NCI-H345 (cell line): ENCODE measurements around the gene PTGES.
"Not testable (repeated sequence)": the region's sequence is repeated elsewhere in the genome, so short reads cannot be mapped to it uniquely, and the experiment has no call there.

Source experiments
- DNase-seq: peaks from one replicate; lab custom pipeline; 2025; lab: John Stamatoyannopoulos, UW

The PTGES gene, protein sequence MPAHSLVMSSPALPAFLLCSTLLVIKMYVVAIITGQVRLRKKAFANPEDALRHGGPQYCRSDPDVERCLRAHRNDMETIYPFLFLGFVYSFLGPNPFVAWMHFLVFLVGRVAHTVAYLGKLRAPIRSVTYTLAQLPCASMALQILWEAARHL

DNA sequence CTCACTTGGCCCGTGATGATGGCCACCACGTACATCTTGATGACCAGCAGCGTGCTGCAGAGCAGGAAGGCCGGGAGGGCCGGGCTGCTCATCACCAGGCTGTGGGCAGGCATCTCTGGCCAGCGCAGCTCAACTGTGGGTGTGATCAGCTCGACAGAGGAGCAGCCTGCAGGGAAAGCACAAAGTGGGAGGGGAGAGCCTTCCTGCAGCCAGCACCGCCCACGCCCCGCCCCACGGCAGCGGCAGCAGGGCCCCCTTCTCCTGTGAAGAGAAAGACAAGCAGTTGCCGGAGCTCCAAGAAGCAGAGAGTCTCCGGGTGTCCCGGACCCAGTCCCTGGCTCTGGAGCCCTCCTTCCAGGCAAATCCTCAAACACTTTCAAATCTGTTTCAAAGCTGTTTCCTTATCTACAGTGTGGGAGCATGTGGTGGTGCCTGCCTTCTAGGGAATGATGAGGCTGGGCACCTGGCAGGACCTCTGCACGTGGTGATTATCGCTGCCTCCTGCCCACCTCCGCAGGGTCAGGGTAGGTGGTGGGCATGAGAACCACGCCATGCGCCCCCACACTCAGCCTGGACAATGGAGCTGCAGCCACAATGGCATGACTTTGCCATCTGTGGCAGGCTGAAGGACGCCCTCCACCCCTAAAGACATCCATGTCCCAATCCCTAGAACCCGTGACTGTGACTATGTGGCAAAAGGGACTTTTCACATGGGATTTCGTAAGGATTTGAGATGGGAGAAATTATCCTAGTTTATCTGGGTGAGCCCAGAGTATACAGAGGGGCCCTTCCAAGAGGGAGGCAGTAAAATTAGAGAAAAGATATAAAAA, at the start of gene PTGES:
TSS of gene PTGES (minus strand) at position 143 of the 830 bp plus-strand sequence. CDS start at position 113, 30 bp downstream.
- DNase-seq, result peak; percentile 20

DNA sequence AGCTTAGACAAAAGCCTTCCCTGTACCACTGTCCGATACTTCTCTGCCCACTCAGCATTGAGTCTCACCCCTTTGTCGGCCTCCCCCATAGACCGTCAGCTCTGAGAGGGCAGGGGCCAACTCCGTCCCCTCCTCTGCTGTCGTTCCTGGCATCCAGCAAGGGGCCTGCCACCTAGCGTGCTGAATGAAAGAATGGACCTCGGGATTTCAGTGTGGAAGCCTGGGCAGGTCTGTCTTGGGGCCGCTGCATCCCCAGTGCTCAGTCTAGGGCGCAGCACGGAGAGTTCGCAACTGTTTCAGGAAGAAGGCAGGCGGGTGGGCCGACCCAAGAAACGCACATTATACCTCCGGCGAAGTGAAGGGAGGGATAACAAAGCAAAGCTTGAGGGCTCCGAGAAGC, 48.7 kb upstream of the PTGES start:
- DNase-seq, result no peak

DNA sequence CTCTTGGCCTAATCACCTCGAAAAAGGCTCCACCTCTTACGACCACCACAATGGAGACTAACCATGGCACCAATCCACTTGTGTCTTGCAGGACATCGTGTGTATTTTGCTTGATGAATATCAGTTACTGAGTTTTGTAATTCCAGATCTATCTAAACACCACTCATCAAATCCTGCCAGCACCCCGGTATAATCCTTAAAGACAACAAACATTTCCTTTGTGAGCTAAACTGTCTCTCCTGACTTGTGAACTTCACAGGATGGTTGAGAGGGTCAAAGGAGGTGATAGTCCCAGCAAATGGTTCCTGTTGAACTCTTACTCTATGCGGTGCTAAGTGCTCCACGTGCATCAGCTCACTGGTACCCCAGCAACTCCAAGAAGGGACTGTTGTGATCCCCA, 46.1 kb upstream of the PTGES start:
- no peak for DNase-seq

DNA sequence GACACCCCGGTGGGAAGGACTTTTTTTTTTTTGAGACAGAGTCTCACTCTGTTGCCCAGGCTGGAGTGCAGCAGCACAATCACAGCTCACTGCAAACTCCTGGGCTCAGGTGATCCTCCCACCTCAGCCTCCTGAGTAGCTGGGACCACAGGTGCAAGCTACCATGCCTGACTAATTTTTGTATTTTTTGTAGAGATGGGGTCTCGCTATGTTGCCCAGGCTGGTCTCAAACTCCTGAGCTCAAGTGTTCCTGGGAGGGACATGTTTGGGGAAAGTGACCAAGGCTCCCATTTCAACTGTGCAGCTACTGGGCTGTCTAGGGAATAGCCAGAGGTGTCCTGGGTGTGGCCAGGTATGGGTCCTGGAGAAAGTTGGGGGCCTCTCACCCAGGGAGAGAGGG, 43.2 kb upstream of the PTGES start:
- DNase-seq, result not testable (repeated sequence)

DNA sequence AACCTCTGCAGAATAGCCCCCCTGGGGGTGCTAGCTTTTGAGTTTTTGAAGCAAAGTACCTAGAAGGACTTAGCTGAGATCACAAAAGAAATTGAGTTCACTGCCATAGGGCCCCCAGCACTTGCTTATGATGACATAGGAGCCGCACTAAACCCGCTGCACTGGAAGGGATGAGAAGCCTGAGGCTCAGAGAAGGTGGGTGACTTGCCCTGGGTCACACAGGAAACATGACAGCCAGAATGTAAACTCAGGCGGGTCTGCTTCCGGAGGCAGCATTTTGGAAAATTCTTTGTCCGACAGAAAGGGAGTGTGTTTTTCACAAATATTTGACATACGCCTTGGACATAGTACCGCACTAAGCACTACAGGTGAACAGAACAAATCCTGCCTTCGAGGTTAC, 41.7 kb upstream of the PTGES start:
- no peak for DNase-seq

DNA sequence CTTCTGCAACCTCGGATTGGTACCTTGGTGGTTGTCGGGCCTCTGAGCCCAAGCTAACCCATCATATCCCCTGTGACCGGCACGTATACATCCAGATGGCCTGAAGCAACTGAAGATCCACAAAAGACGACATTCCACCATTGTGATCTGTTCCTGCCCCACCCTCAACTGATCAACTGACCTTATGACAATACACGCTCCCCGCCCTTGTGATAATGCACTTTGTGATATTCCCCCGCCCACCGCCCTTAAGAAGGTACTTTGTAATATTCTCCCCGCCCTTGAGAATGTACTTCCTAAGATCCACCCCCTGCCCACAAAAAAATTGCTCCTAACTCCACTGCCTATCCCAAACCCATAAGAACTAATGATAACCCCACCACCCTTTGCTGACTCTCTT, 33.6 kb upstream of the PTGES start:
- DNase-seq, result no peak

DNA sequence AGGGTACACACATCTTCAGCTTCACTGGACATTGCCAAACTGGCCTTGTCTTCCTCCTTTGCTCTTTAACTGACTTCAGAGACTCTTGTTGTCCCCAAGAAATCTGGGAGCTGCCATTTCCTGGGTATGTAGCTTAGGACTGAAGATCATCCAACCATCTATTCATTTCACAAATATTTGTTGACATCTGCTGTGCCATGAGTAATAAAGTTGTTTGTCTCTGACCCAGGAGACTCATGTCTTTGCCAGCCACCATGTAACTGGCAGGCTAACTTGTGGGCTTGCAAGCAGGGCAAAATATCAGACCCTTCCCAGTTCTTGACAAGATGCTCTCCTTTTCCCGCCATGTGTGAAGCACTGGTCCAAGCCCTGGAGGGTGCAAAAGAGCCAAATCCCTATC, 33.0 kb upstream of the PTGES start:
- no peak for DNase-seq

DNA sequence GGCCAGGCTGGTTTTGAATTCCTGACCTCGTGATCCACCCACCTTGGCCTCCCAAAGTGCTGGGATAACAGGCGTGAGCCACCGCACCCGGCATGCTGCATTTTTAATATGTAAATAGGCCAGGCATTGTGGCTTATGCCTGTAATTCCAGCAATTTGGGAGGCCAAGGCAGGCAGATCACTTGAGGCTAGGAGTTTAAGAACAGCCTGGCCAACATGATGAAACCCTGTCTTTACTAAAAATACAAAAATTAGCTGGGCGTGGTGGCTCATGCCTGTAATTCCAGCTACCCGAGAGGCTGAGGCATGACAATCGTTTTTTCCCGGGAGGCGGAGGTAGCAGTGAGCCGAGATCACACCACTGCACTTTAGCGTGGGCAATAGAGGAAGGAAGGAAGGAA, 32.1 kb upstream of the PTGES start:
- DNase-seq, result not testable (repeated sequence)

DNA sequence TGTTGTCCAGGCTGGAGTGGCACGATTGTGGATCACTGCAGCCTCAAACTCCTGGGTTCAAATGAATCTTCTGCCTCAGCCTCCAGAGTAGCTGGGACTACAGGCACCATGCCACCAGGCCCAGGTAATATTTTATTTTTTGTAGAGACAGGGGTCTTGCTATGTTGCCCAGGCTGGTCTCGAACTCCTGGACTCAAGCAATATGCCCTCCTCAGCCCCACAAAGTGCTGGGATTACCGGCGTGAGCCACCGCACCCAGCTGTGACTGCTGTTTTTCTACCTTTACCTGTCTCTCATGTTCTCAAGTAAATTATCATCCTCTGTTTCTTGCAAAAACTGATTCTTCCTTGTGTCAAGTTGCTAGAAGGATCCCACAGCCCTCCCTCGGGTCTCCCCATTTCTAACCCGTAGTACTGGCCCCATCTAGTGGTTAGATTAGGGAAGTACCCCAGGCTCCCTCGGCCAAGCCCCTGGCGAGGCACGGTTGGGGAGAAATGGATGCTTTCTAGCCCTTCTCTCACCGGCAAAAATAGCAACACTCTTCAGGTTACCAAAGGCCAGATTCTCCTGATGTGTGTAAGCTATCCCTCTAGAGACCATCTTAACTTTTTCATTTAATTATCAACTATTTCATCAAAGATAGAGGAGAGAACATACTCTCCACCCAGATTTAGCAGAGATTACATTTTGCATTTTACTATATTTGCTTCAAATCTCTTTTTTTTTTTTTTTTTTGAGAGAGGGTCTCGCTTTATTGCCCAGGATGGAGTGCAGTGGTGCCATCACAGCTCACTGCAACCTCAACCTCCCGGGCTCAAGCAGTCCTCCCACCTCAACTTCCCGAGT, 30.9 kb upstream of the PTGES start:
- DNase-seq, result peak; percentile 71

DNA sequence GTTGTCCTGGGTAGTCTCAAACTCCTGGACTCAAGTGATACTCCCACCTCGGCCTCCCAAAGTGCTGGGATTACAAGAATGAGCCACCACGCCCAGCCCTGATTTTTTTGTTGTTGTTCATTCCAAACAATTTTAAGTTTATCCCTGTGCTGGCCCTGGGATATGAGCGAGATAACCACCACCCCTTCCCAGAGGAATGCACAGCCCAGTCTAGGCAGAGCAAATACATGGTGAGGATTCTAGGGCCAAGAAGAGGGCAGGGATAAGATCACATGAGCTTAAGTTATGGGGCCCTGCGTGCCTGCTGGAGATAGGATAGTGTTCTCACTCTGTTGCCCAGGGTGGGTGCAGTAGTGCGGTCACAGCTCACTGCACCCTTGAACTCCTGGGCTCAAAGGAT, 29.1 kb upstream of the PTGES start:
- no peak for DNase-seq

DNA sequence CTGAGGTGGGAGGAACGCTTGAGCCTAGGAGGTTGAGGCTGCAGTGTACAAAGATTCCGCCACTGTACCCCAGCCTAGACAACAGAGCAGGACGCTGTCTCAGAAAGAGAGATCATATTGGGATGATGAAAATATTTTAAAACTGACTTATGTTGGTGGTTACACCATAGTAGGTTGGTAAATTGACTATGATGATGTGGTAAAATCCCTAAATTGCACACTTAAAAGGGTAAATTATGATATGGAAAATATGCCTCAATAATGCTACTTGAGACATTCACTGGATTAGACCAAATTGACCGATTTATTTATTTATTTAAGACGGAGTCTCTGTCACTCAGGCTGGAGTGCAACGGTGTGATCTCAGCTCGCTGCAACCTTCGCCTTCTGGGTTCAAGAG, 28.3 kb upstream of the PTGES start:
- DNase-seq, result no peak

DNA sequence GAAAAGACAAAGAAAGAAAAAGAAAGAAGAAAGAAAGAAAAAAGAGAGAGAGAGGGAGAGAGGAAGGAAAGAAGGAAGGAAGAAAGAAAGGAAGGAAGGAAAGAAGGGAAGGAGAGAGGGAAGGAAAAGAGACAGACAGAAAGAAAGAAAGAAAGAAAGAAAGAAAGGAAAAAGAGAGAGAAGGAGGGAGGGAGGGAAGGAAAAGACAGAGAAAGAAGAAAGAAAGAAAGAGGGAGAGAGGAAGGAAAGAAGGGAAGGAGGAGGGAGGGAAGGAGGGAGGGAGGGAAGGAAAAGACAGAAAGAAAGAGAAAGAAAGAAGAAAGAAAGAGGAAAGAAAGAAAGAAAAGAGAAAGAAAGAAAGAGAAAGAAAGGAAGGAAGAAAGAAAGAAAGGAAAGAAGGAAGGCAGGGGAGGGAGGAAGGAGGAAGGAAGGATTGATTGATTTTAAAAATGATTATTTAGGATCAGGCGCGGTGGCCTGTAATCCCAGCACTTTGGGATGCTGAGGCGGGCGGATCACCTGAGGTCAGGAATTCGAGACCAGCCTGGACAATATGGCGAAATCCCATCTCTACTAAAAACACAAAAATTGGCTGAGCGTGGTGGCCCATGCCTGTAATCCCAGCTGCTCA, 26.8 kb upstream of the PTGES start:
- no peak for DNase-seq

DNA sequence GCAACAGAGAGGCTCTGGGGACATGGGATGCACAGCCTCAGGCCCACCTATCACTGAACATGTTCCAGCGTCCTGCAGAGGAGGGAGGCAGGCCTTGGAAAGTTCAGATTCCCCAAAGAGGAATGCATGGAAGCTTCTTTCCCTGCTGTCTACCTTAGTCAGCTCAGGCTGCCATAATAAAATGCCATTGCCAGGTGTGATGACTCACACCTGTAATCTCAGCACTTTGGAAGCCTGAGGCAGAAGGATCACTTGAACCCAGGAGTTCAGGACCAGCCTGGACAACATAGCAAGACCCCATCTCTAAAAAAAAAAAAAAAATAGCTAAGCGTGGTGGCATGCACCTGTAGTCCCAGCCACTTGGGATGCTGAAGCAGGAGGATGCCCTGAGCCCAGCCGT, 25.6 kb upstream of the PTGES start:
- DNase-seq, result no peak

DNA sequence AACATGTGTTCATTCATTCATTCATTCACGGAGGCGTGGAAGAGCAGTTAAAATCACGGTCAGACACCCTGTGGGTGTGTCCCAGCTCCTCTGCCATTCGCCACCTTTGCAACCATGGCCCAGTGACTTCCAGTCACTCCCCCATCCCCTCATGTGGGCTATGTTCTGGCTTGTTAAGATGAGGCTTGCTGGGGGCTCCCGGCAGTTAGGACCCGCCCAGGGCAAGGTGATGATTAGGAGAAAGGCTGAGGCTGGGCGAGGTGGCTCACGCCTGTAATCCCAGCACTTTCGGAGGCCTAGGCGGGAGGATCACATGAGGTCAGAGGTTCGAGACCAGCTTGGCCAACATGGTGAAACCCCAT, 24.9 kb upstream of the PTGES start:
- DNase-seq, result no peak

DNA sequence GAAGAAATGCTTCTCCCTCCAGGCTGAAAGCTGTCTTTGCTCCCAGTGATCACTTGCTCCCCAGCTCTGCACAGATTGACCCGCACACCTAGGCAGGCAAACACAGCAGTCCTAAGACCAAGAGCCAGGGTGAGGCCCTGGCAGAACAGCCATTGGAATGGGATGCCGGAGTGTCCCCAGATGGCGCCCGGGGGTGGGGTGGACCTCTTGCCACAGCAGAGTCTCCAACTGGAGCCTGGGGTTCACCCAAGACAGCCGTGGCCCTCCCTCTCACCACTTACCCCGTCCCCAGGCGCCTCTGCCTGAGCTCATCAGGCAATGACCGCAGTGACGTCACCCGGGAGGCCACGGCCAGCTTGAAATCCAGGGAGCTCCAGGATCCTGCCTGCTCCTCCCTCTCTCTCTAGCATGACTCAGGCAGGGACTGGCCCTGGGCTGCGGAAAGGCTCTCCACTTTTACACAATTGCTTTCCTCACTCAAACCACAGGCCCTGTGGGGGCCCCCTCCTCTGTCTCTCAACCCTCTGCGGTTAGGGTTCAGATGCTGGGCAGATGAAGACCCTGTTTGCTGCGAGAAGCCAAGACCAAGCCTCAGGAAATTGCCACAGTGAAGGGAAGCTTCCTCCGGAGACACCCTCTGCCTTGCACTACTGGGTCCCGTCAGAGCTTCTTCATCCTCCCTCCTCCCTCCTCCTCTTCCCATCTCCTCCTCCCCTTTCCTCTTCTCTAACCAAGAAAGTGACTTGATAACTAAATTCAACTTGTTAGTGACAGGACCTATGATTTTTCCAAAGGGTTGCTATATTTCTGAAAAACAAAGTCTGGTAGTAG, 24.3 kb upstream of the PTGES start:
- DNase-seq, result no peak

DNA sequence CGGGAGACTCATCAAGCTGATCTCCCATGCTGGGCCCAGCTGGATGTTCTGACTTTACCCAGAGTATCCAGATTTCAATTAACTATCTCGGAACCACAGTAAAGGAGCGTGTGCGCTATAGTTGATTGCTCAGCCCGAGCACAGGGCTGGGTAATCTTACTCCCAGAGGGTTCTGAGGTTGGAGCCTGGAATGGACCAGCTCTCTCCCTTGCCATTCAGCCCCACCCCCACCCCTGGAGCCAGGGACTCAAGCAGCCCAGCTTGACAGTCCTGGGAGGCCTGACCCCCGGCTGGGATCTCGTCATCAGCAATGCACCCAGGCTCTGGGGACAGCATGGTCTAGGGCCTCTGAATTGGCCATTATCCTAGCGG, 23.7 kb upstream of the PTGES start:
- no peak for DNase-seq

DNA sequence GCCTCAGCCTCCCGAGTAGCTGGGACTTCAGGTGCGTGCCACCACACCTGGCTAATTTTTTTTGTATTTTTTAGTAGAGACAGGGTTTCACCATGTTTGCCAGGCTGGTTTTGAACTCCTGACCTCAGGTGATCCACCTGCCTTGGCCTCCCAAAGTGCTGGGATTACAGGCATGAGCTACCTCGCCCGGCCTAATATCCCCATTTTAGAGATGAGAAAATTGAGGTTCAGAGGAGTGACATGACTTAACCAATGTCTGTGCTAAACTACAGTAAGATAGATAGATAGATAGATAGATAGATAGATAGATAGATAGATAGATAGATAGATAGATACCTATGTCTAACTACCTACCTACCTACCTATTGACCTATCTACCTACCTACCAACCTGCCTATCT, 23.3 kb upstream of the PTGES start:
- not testable (repeated sequence) for DNase-seq

DNA sequence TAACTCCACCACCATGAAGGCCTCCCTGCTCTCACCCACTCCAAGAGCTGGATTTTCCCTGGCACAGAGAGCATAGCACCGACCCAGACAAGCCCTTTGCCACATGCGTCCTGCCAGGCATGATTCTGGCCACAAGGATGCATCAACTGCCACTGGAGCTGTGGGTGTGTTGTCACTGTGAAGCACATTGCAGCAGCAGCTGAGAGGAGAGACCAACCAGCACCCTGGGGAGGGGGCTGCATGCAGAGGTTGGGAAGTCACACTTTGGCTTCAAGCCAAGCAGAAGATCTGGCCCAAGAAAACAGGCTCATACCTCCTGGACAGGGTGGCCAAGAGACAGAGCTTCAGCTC, 22.6 kb upstream of the PTGES start:
- no peak for DNase-seq

DNA sequence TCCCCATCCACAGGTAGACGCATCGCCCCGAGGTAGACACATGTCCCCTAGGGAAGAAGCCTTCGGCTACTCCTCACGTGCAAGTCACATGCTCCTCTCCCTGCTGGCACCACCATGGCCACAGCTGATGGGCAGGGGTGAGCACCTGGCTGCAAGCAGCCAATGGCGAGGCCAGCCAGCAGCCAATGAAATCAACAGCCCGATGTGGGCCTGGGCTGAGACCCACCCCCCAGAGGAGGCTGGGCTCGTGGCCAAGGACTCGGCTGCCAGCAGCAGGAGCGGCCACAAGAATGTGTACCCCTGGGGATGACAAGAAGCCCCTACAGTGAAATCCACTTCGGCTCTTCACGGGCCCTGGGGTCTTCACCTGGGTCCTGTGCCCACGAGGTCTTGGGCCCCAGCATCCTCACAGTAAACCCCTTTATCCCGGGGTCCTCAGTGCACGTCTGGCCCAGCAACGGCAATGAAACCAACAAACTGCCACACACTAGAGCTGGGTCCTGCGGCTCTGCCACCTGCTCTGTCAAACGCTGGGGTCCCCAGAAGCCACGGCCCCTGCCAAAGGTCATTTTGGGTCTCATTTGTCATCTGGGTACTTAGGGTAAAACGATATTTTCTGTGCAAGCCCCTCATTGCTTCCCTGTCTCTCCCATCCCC, 22.1 kb upstream of the PTGES start:
- no peak for DNase-seq

DNA sequence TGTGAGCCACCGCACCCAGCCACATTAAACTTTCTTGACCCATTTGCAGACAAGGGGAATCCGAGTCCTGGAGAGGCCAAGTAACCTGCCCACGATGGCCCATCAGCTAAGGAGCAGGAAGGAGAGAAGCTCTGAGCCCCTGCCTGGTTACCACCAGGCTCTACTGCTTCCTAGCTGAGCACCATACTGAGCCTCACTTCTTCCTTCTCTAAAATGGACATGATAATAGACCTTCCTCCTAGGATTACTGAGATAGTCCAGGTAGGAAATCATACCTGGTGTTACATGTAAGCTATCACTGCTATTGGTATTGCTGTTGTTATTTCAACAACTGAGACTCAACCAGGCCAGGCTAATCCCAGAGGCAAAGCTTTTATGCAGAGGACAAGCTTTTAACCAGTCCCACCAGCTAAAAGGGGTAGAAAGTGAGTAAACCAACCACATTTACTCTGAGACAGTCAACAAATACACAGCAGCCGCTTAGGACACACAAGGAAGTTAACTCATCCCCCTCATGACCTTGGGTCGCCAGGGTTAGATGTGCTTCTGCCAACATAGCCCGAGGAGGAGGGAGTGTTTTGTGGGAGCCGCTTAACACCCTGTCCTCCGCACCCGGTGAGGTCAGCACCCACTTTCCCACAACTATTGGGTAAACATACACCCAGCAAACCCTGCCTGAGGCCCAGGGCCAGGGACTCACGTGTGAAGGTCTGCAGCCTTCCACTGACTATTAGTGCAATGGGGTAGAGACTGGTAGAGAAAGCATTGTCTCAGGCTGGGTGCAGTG, 20.6 kb upstream of the PTGES start:
- DNase-seq, result no peak
